Tibial nerve (tissue), 4 donors: ENCODE measurements around the gene MBOAT2. TPM values are rescaled to one million over a fixed set of nuclear protein-coding genes. Genes with fewer than 3 reads are reported as not detected.
A peak's percentile ranks its signal among the peaks of the same experiment; 100 is the strongest.
"Not testable (repeated sequence)": the region's sequence is repeated elsewhere in the genome, so short reads cannot be mapped to it uniquely, and the experiment has no call there.

ENCODE experiments used
- DNase-seq, 2 donors: peaks; one replicate each; pipeline ENCODE4 v3.0.0-alpha.2; 2019; ENCODE audit warnings: low spot score in 2 of 2
- H3K27ac ChIP-seq, 4 donors: fragments of 200-600 bp; sonication (generic) in 3 of 4; one replicate each; pipeline ENCODE4 v1.5.1; 2017 to 2019; ENCODE audit warnings: mild to moderate bottlenecking in 1 of 4
- H3K27me3 ChIP-seq, 2 donors: fragments of 200-600 bp; sonication (generic) in 1 of 2; one replicate each; pipeline versions ENCODE4 v1.5.1 to v1.6.0; 2017 to 2019
- H3K36me3 ChIP-seq, 3 donors: fragments of 200-600 bp; sonication (generic); one replicate each; pipeline ENCODE4 v1.5.1; 2018 to 2019
- H3K4me1 ChIP-seq, 4 donors: fragments of 200-600 bp; sonication (generic) in 3 of 4; one replicate each; pipeline ENCODE4 v1.5.1; 2017 to 2019
- H3K4me3 ChIP-seq, 4 donors: fragments of 200-600 bp; sonication (generic) in 3 of 4; one replicate each; pipeline ENCODE4 v1.5.1; 2017 to 2019; ENCODE audit warnings: mild to moderate bottlenecking in 1 of 4, moderate library complexity in 1 of 4
- H3K9me3 ChIP-seq, 4 donors: fragments of 200-600 bp; sonication (generic) in 3 of 4; one replicate each; pipeline ENCODE4 v1.5.1; 2017 to 2019
- EP300 ChIP-seq, 2 donors: sonication (generic); formaldehyde crosslinking; IDR thresholded peaks; one replicate each; pipeline ENCODE4 v1.6.1; 2017; ENCODE audit warnings: antibody characterized with exemption in 2 of 2, mild to moderate bottlenecking in 1 of 2
- POLR2A ChIP-seq, 2 donors: fragments of 450-650 bp; IDR thresholded peaks; one replicate each; pipeline ENCODE4 v1.6.1; 2017; ENCODE audit warnings: antibody characterized with exemption in 2 of 2, mild to moderate bottlenecking in 2 of 2, moderate library complexity in 2 of 2
- WGBS, 2 donors: methylation state at CpG; one replicate each; pipeline ENCODE4 v1.1.5; 2018; 5-methylcytosine and 5-hydroxymethylcytosine counted together
- total RNA-seq, 4 donors: library from RNA; depleted of rRNA; stranded (reverse); fragments of >200 nt; gene quantifications; one replicate each; pipeline ENCODE4 v1.1.0, GENCODE V29; 2016
- TF ChIP-seq, protein P1 (sequence below), 5 experiments: fragments of 200-600 bp in 3 of 5; fragments of 450-650 bp in 2 of 5; sonication (generic) in 3 of 5; IDR thresholded peaks; one replicate each; pipeline ENCODE4 v1.5.1; 2016 to 2019; ENCODE audit warnings: antibody characterized with exemption in 5 of 5, mild to moderate bottlenecking in 3 of 5, moderate library complexity in 2 of 5

Gene MBOAT2
- total RNA-seq, 4 donors from 2014 or later = 23.7 to 56.2 (median 45.5) TPM

DNA sequence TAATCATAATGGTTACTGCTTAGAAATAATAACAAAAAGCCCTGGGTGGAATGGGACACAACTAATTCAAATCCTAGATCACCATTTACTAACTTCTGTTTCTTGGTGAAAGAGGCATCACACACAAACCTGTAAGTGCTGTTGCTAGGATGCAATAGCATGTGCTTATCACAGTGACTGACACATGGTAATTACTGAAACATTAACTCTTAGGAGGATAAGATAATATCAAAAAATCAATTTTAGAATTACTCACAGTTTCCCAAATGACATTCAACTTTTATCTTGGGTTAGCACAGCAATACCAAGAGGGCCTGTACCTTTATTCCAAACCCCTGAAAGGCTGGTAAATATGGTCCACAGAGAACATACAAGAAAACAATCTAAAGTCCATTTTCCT, 69.1 kb downstream of the MBOAT2 start:
- TF ChIP-seq, protein P1, sequence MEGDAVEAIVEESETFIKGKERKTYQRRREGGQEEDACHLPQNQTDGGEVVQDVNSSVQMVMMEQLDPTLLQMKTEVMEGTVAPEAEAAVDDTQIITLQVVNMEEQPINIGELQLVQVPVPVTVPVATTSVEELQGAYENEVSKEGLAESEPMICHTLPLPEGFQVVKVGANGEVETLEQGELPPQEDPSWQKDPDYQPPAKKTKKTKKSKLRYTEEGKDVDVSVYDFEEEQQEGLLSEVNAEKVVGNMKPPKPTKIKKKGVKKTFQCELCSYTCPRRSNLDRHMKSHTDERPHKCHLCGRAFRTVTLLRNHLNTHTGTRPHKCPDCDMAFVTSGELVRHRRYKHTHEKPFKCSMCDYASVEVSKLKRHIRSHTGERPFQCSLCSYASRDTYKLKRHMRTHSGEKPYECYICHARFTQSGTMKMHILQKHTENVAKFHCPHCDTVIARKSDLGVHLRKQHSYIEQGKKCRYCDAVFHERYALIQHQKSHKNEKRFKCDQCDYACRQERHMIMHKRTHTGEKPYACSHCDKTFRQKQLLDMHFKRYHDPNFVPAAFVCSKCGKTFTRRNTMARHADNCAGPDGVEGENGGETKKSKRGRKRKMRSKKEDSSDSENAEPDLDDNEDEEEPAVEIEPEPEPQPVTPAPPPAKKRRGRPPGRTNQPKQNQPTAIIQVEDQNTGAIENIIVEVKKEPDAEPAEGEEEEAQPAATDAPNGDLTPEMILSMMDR (IDR thresholded peaks at IDR 0.05) = no peak
- TF ChIP-seq POLR2A (IDR thresholded peaks at IDR 0.05) (no peak), EP300 (IDR thresholded peaks at IDR 0.05) (no peak)
- Histone ChIP-seq H3K36me3 (peaks cover 0 to 26% (median 0%) of the 10 kb centered on the region in 3 donors), H3K4me1 (peaks cover 0 to 1% (median 0%) of the 10 kb centered on the region in 4 donors), H3K4me3 (no peak overlapping the region), H3K27ac (no peak overlapping the region), H3K9me3 (no peaks in the 10 kb centered on the region), H3K27me3 (no peaks in the 10 kb centered on the region)
- DNase-seq = no peak

DNA sequence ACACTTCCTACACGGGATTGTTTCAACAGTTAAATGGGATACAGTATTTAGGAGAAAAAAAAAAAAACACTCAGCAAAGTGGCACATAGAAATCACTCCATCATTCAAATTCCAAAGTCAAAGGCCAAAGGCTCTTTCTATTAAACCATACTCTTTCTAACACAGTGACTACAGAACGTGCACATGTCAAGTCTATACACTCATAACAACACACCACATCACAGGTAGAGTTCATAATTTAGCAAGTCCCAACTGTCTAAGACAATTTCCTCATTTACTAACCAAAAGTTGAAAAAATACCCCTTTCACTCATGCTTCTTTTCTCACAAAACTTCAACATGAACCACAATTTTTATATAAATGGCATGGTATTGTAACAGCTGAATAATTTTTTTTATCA, 70.8 kb downstream of the MBOAT2 start:
- WGBS, 2 donors = 47 to 51% methylated on average over 2 of the region's 2 CpGs

DNA sequence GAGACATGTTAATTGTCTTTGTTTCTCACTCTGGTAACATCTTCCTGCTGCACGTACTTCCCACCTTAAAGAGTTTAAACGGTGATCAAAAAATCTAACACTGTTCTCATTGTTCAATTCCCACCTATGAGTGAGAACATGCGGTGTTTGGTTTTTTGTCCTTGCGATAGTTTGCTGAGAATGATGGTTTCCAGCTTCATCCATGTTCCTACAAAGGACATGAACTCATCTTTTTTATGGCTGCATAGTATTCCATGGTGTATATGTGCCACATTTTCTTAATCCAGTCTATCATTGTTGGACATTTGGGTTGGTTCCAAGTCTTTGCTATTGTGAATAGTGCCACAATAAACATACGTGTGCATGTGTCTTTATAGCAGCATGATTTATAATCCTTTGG, 73.3 kb downstream of the MBOAT2 start:
- H3K4me1 ChIP-seq = peaks cover 0 to 25% (median 5%) of the 10 kb centered on the region in 4 donors
- not testable (repeated sequence) for H3K4me3 ChIP-seq, H3K9me3 ChIP-seq, H3K27ac ChIP-seq, H3K36me3 ChIP-seq, H3K27me3 ChIP-seq, DNase-seq
- WGBS, 2 donors = 94 to 95% methylated on average over 4 to 5 of the region's 5 CpGs

More for the DNA sequence above, 70.8 kb downstream of the MBOAT2 start:
- Histone ChIP-seq H3K4me1 (peaks cover 0 to 8% (median 3%) of the 10 kb centered on the region in 4 donors), H3K9me3 (no peaks in the 10 kb centered on the region), H3K36me3 (peaks cover 0 to 10% (median 0%) of the 10 kb centered on the region in 3 donors), H3K4me3 (no peak overlapping the region), H3K27ac (no peak overlapping the region), H3K27me3 (no peaks in the 10 kb centered on the region)
- DNase-seq = no peak
- no peak for TF ChIP-seq POLR2A (IDR thresholded peaks at IDR 0.05)
- TF ChIP-seq EP300 (IDR thresholded peaks at IDR 0.05) = no peak
- TF ChIP-seq, protein P1 (IDR thresholded peaks at IDR 0.05) = no peak

DNA sequence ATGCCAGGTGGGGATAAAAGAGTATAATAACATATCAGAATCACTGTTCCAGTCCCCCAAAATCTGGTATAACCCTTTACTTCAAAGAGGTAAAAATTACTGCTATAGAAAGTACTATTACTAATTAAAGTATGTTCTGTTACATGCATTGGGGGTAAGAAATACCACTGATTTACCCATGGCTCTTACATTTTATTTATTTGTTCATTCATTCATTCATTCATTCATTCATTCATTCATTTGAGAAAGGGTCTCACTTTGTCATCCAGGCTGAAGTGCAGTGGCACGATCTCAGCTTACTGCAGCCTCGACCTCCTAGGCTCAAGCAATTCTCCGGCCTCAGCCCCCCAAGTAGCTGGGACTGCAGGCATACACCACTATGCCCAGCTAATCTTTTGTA, 74.4 kb downstream of the MBOAT2 start:
- Histone ChIP-seq H3K27ac (no peak overlapping the region), H3K4me3 (no peak overlapping the region), H3K27me3 (no peaks in the 10 kb centered on the region), H3K4me1 (peaks cover 0 to 25% (median 5%) of the 10 kb centered on the region in 4 donors), H3K36me3 (no peaks in the 10 kb centered on the region), H3K9me3 (no peaks in the 10 kb centered on the region)
- WGBS, 2 donors = 93 to 98% methylated on average over 3 of the region's 3 CpGs
- DNase-seq = no peak
- TF ChIP-seq, protein P1 (IDR thresholded peaks at IDR 0.05) = no peak
- TF ChIP-seq POLR2A (IDR thresholded peaks at IDR 0.05) = no peak
- TF ChIP-seq EP300 (IDR thresholded peaks at IDR 0.05) = no peak

DNA sequence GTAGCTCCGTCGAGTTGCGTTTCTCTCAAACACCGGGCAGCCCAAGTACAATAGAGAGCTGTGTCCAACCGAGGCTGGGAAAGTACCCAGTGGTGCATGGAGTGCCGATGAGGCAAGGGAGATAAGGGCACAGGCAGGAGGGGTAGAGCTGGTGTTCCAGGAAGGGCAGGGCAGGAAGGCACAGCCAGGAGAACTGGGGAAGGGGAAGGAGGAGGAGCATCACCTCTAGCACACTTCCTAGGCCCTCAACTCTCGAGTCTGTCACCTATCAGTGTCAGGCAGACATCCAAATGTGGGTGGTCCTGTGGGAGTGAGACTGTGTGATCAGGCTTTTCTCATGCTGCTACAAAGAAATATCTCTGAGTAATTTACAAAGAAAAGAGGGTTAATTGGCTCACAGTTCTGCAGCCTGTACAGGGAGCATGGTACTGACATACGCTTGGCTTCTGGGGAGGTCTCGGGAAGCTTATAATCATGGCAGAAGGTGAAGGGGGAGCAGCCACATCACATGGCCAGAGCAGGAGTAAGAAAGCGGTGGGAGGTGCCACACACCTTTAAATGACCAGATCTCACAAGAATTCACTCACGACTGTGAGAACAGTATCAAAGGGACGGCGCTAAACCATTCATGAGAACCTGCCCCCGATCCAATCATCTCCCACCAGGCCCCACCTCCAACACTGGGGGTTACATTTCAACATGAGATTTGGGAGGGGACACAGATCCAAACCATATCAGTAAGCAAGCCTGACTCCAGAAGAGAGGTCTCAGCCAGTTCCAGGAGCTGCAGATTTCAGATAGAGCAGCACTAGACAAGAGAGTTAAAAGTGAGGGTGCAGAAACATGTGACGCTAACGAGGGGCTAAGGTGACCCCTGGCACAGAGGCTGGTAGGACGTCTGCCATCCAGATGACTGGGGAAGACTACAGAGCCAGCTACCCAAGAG, 75.7 kb downstream of the MBOAT2 start:
- no peak overlapping the region for H3K4me3 ChIP-seq
- H3K9me3 ChIP-seq = no peaks in the 10 kb centered on the region
- no peak for DNase-seq
- TF ChIP-seq EP300 (IDR thresholded peaks at IDR 0.05) (no peak), POLR2A (IDR thresholded peaks at IDR 0.05) (no peak)
- TF ChIP-seq, protein P1 (IDR thresholded peaks at IDR 0.05) = no peak
- no peaks in the 10 kb centered on the region for H3K27me3 ChIP-seq
- H3K4me1 ChIP-seq = peaks cover 0 to 25% (median 5%) of the 10 kb centered on the region in 4 donors
- no peaks in the 10 kb centered on the region for H3K36me3 ChIP-seq
- 63 to 64% methylated on average over 17 of the region's 17 CpGs for WGBS, 2 donors
- H3K27ac ChIP-seq = peak overlapping the region in 2 of 4 donors; percentile 32 to 60
